K562 (cell line): ENCODE results near the gene TRNAU1AP. TPM values are rescaled to one million over a fixed set of nuclear protein-coding genes. Genes with fewer than 3 reads are reported as not detected.

Experiments
- CREB3 ChIP-seq: fragments of 450-650 bp; conservative IDR thresholded peaks from 2 replicates; pipeline ENCODE4 v1.6.1; 2016; ENCODE audit warnings: missing genetic modification characterization, low read depth, mild to moderate bottlenecking, missing compliant biosample characterization, moderate library complexity
- E2F5 ChIP-seq: sonication (generic); formaldehyde crosslinking; IDR thresholded peaks from 2 replicates; pipeline ENCODE4 v1.8.0; 2022; ENCODE audit warnings: mild to moderate bottlenecking, missing genetic modification reagents
- ETS2 ChIP-seq: IDR thresholded peaks from 2 replicates; pipeline ENCODE4 v1.6.1; 2016; ENCODE audit warnings: borderline replicate concordance, missing genetic modification characterization, mild to moderate bottlenecking, moderate library complexity, missing compliant biosample characterization; ENCODE audit not compliant: poor library complexity, severe bottlenecking
- FOXJ2 ChIP-seq: fragments of 200-800 bp; sonication (Bioruptor generic); IDR thresholded peaks from 2 replicates; pipeline ENCODE4 v1.6.1; 2016; ENCODE audit warnings: missing genetic modification characterization, missing compliant biosample characterization
- HDAC1 ChIP-seq, 2 experiments: fragments of 450-650 bp; IDR thresholded peaks; 2 replicates each; pipeline ENCODE4 v1.6.1; 2016 to 2017; ENCODE audit warnings: inconsistent platforms in 1 of 2, mild to moderate bottlenecking in 1 of 2, moderate library complexity in 1 of 2
- HOXB6 ChIP-seq: fragments of 250-450 bp; sonication (Bioruptor Pico); IDR thresholded peaks from 2 replicates; pipeline ENCODE4 v1.5.1; 2022; ENCODE audit warnings: mild to moderate bottlenecking, borderline replicate concordance
- NR1H2 ChIP-seq: sonication (generic); formaldehyde crosslinking; IDR thresholded peaks from 2 replicates; pipeline ENCODE4 v1.4.0; 2020; ENCODE audit warnings: mild to moderate bottlenecking, missing genetic modification reagents
- PHTF2 ChIP-seq: fragments of 250-450 bp; sonication (Bioruptor Pico); IDR thresholded peaks from 2 replicates; pipeline ENCODE4 v1.5.0; 2021; ENCODE audit warnings: mild to moderate bottlenecking
- SPI1 ChIP-seq: IDR thresholded peaks from 2 replicates; pipeline ENCODE4 v1.6.1; 2011; ENCODE audit warnings: low read depth, low read length, control low read depth, borderline replicate concordance
- STAT6 ChIP-seq: sonication (generic); formaldehyde crosslinking; IDR thresholded peaks from 2 replicates; pipeline ENCODE4 v1.8.1; 2023; ENCODE audit warnings: mild to moderate bottlenecking, missing genetic modification reagents
- ZNF121 ChIP-seq: sonication (generic); formaldehyde crosslinking; conservative IDR thresholded peaks from 2 replicates; pipeline ENCODE4 v1.8.0; 2022; ENCODE audit warnings: missing genetic modification reagents
- ZNF586 ChIP-seq: fragments of 450-650 bp; formaldehyde crosslinking; conservative IDR thresholded peaks from 2 replicates; pipeline ENCODE4 v1.4.0; 2020; ENCODE audit warnings: mild to moderate bottlenecking, moderate library complexity
- ZNF75A ChIP-seq: fragments of 450-650 bp; formaldehyde crosslinking; IDR thresholded peaks from 2 replicates; pipeline ENCODE4 v1.4.0; 2020; ENCODE audit warnings: mild to moderate bottlenecking
- polyA plus RNA-seq, 8 experiments: library from polyadenylated mRNA; depleted of rRNA in 4 of 8; stranded (reverse) in 5 of 8; unstranded in 3 of 8; fragments of >200 nt; fragmentation: Nextera tagmentation in 2 of 8; fragmentation: Illumina TruSeq in 1 of 8; extraction: Ambion mirVana in 2 of 8; extraction: Trizol in 1 of 8; gene quantifications; 2 replicates each; pipeline versions ENCODE4 v1.2.1 to v1.2.3, GENCODE V29; 2011 to 2014; ENCODE audit warnings: inconsistent platforms in 1 of 8, missing spikeins in 1 of 8
- total RNA-seq, 7 experiments: library from RNA; depleted of rRNA in 6 of 7; stranded (reverse); fragments of >200 nt in 6 of 7; fragmentation: Illumina TruSeq in 2 of 7; extraction: Trizol in 2 of 7; gene quantifications; 2 replicates each; pipeline versions ENCODE4 v1.2.1 to v1.2.3, GENCODE V29; 2011 to 2021; ENCODE audit warnings: low replicate concordance in 1 of 7
- TF ChIP-seq, protein P1 (sequence below), 2 experiments: fragments of 450-650 bp; conservative IDR thresholded peaks; 2 replicates each; pipeline ENCODE4 v1.6.1; 2017; ENCODE audit warnings: mild to moderate bottlenecking in 2 of 2, moderate library complexity in 2 of 2
- TF ChIP-seq, protein P2 (sequence below): fragments of 450-650 bp; IDR thresholded peaks from 2 replicates; pipeline ENCODE4 v1.6.1; 2016; ENCODE audit warnings: mild to moderate bottlenecking
- TF ChIP-seq, protein P3 (sequence below), 3 experiments: fragments of 200-800 bp in 1 of 3; sonication (Bioruptor generic) in 1 of 3; sonication (generic) in 1 of 3; formaldehyde crosslinking in 1 of 3; IDR thresholded peaks; 2 replicates each; pipeline versions ENCODE4 v1.6.1 to v1.8.0; 2016 to 2022; ENCODE audit warnings: mild to moderate bottlenecking in 2 of 3, missing compliant biosample characterization in 2 of 3, missing genetic modification characterization in 2 of 3, missing genetic modification reagents in 1 of 3

Gene TRNAU1AP
- total and polyA plus RNA-seq, 9 of the 15 experiments (the other 6 are each of a cell fraction or from before 2014, with no cell fraction given) = 34.9 to 110 (median 46.3) TPM

GRCh38 chr1:28581531-28582247, 28.8 kb downstream of the TRNAU1AP start (continued):
- TF ChIP-seq NR1H2 (CRISPR knock-in tag) (peak; percentile 94; the same call in 1 of the 2 replicates), SPI1 (no peak), FOXJ2 (tag) (no peak), ETS2 (no peak), STAT6 (CRISPR knock-in tag) (peak; percentile 44), HOXB6 (CRISPR knock-in tag) (no peak), E2F5 (CRISPR knock-in tag) (peak; percentile 96), CREB3 (0 out of 2 replicates have a peak, but pooled peaks have one; percentile 58), ZNF121 (CRISPR knock-in tag) (0 out of 2 replicates have a peak, but pooled peaks have one; percentile 11), PHTF2 (no peak; the same call in 1 of the 2 replicates), ZNF75A (no peak), ZNF586 (no peak), HDAC1 (IDR thresholded peaks at IDR 0.05) (peak; percentile 25 to 93; a peak in 3 of 4 replicates)
- TF ChIP-seq, protein P1, sequence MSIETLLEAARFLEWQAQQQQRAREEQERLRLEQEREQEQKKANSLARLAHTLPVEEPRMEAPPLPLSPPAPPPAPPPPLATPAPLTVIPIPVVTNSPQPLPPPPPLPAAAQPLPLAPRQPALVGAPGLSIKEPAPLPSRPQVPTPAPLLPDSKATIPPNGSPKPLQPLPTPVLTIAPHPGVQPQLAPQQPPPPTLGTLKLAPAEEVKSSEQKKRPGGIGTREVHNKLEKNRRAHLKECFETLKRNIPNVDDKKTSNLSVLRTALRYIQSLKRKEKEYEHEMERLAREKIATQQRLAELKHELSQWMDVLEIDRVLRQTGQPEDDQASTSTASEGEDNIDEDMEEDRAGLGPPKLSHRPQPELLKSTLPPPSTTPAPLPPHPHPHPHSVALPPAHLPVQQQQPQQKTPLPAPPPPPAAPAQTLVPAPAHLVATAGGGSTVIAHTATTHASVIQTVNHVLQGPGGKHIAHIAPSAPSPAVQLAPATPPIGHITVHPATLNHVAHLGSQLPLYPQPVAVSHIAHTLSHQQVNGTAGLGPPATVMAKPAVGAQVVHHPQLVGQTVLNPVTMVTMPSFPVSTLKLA (conservative IDR thresholded peaks at IDR 0.05) = peak; percentile 89 to 94
- TF ChIP-seq, protein P2, sequence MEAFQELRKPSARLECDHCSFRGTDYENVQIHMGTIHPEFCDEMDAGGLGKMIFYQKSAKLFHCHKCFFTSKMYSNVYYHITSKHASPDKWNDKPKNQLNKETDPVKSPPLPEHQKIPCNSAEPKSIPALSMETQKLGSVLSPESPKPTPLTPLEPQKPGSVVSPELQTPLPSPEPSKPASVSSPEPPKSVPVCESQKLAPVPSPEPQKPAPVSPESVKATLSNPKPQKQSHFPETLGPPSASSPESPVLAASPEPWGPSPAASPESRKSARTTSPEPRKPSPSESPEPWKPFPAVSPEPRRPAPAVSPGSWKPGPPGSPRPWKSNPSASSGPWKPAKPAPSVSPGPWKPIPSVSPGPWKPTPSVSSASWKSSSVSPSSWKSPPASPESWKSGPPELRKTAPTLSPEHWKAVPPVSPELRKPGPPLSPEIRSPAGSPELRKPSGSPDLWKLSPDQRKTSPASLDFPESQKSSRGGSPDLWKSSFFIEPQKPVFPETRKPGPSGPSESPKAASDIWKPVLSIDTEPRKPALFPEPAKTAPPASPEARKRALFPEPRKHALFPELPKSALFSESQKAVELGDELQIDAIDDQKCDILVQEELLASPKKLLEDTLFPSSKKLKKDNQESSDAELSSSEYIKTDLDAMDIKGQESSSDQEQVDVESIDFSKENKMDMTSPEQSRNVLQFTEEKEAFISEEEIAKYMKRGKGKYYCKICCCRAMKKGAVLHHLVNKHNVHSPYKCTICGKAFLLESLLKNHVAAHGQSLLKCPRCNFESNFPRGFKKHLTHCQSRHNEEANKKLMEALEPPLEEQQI = no peak
- TF ChIP-seq, protein P3, sequence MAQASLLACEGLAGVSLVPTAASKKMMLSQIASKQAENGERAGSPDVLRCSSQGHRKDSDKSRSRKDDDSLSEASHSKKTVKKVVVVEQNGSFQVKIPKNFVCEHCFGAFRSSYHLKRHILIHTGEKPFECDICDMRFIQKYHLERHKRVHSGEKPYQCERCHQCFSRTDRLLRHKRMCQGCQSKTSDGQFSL (CRISPR knock-in tag; IDR thresholded peaks at IDR 0.05) = peak; percentile 75; the same call in 1 of the 2 replicates
- TF ChIP-seq, protein P3 (tag; IDR thresholded peaks at IDR 0.05) = no peak
